H9 (cell line): ENCODE measurements around the gene IL36B. TPM values are rescaled to one million over a fixed set of nuclear protein-coding genes. Genes with fewer than 3 reads are reported as not detected.

Experiments used
- DNase-seq: peaks from one replicate; pipeline ENCODE4 v3.0.0-alpha.2; 2017
- H2AFZ ChIP-seq: one replicate; pipeline ENCODE4 v1.6.1; 2013; ENCODE audit warnings: mild to moderate bottlenecking, low read length, control low read depth, moderate library complexity
- H2AK5ac ChIP-seq: 2 replicates; pipeline ENCODE4 v1.6.1; 2013; ENCODE audit warnings: low read length, control low read depth, mixed read lengths; ENCODE audit not compliant: insufficient read length
- H2BK120ac ChIP-seq: one replicate; pipeline ENCODE4 v1.6.1; 2013; ENCODE audit warnings: low read depth, mild to moderate bottlenecking, low read length, control low read depth, inconsistent platforms; ENCODE audit not compliant: poor library complexity, severe bottlenecking
- H2BK12ac ChIP-seq: 2 replicates; pipeline ENCODE4 v1.6.1; 2013; ENCODE audit warnings: low read length, control low read depth, mixed read lengths, low read depth; ENCODE audit not compliant: insufficient read length
- H2BK15ac ChIP-seq: 2 replicates; pipeline ENCODE4 v1.6.1; 2013; ENCODE audit warnings: low read depth, low read length, control low read depth
- H2BK20ac ChIP-seq: one replicate; pipeline ENCODE4 v1.6.1; 2013; ENCODE audit warnings: low read depth, mild to moderate bottlenecking, low read length, control low read depth, inconsistent platforms; ENCODE audit not compliant: poor library complexity, severe bottlenecking
- H2BK5ac ChIP-seq: 2 replicates; pipeline ENCODE4 v1.6.1; 2013; ENCODE audit warnings: low read length, control low read depth, mixed read lengths; ENCODE audit not compliant: insufficient read length
- H3K14ac ChIP-seq: 2 replicates; pipeline ENCODE4 v1.6.1; 2013; ENCODE audit warnings: low read length, control low read depth; ENCODE audit not compliant: insufficient read depth
- H3K18ac ChIP-seq: 2 replicates; pipeline ENCODE4 v1.6.1; 2013; ENCODE audit warnings: low read depth, mild to moderate bottlenecking, mixed read lengths, low read length, control low read depth; ENCODE audit not compliant: insufficient read length
- H3K23ac ChIP-seq: 2 replicates; pipeline ENCODE4 v1.6.1; 2013; ENCODE audit warnings: low read length, control low read depth, mixed read lengths, low read depth; ENCODE audit not compliant: insufficient read length
- H3K23me2 ChIP-seq: 2 replicates; pipeline ENCODE4 v1.6.1; 2013; ENCODE audit warnings: low read depth, mild to moderate bottlenecking, mixed read lengths, low read length, control low read depth; ENCODE audit not compliant: insufficient read length, poor library complexity, severe bottlenecking
- H3K27ac ChIP-seq: 2 replicates; pipeline ENCODE4 v1.5.1; 2013; ENCODE audit warnings: low read length, control low read depth, mixed read lengths, low read depth; ENCODE audit not compliant: insufficient read length
- H3K27me3 ChIP-seq: 2 replicates; pipeline ENCODE4 v1.6.1; 2013; ENCODE audit warnings: low read length, control low read depth, inconsistent platforms; ENCODE audit not compliant: insufficient read depth
- H3K4ac ChIP-seq: 2 replicates; pipeline ENCODE4 v1.6.1; 2013; ENCODE audit warnings: low read depth, mild to moderate bottlenecking, control low read depth, inconsistent platforms, low read length, moderate library complexity
- H3K4me1 ChIP-seq: 2 replicates; pipeline ENCODE4 v1.6.1; 2013; ENCODE audit warnings: low read length, control low read depth, inconsistent platforms; ENCODE audit not compliant: insufficient read depth
- H3K4me2 ChIP-seq: 2 replicates; pipeline ENCODE4 v1.6.1; 2013; ENCODE audit warnings: low read length, control low read depth, mixed read lengths; ENCODE audit not compliant: insufficient read length, insufficient read depth
- H3K56ac ChIP-seq: 2 replicates; pipeline ENCODE4 v1.6.1; 2013; ENCODE audit warnings: low read depth, mild to moderate bottlenecking, mixed read lengths, low read length, control low read depth; ENCODE audit not compliant: insufficient read length
- H3K79me1 ChIP-seq: 2 replicates; pipeline ENCODE4 v1.6.1; 2013; ENCODE audit warnings: low read depth, mild to moderate bottlenecking, moderate library complexity, low read length, control low read depth, inconsistent platforms; ENCODE audit not compliant: insufficient read depth, poor library complexity, severe bottlenecking
- H3K79me2 ChIP-seq: 2 replicates; pipeline ENCODE4 v1.6.1; 2013; ENCODE audit warnings: low read length, control low read depth, inconsistent platforms; ENCODE audit not compliant: insufficient read depth
- H3K9ac ChIP-seq: 2 replicates; pipeline ENCODE4 v1.6.1; 2013; ENCODE audit warnings: low read length, control low read depth, mixed read lengths; ENCODE audit not compliant: insufficient read length; ENCODE audit errors: extremely low read depth
- H3K9me3 ChIP-seq: one replicate; pipeline ENCODE4 v1.6.1; 2013; ENCODE audit warnings: low read depth, low read length, inconsistent platforms; ENCODE audit not compliant: control insufficient read depth
- H3T11ph ChIP-seq: one replicate; pipeline ENCODE4 v1.6.1; 2013; ENCODE audit warnings: mild to moderate bottlenecking, low read length, control low read depth, inconsistent platforms
- H4K20me1 ChIP-seq: one replicate; pipeline ENCODE4 v1.6.1; 2013; ENCODE audit not compliant: control insufficient read depth, insufficient read length, insufficient read depth
- H4K5ac ChIP-seq: 2 replicates; pipeline ENCODE4 v1.6.1; 2013; ENCODE audit warnings: low read depth, mild to moderate bottlenecking, mixed read lengths, low read length, control low read depth; ENCODE audit not compliant: insufficient read length
- H4K8ac ChIP-seq: replicated peaks from 2 replicates; pipeline ENCODE4 v1.6.1; 2013; ENCODE audit warnings: low read length, control low read depth, mixed read lengths, low read depth; ENCODE audit not compliant: insufficient read length
- H4K91ac ChIP-seq: 2 replicates; pipeline ENCODE4 v1.6.1; 2013; ENCODE audit warnings: low read depth, mild to moderate bottlenecking, moderate library complexity, mixed read lengths, low read length, control low read depth; ENCODE audit not compliant: insufficient read length
- H3K27ac Mint-ChIP-seq, 3 experiments: 2 replicates in 2 of 3; 3 replicates in 1 of 3; pipeline ENCODE4 v1.8.0; 2020 to 2021; ENCODE audit warnings: mixed read lengths in 3 of 3, mild to moderate bottlenecking in 1 of 3, moderate library complexity in 1 of 3
- H3K27me3 Mint-ChIP-seq: 2 replicates; pipeline ENCODE4 v1.8.0; 2021; ENCODE audit warnings: low read depth, mild to moderate bottlenecking, moderate library complexity, mixed read lengths
- H3K36me3 Mint-ChIP-seq, 3 experiments: 2 replicates in 2 of 3; 3 replicates in 1 of 3; pipeline ENCODE4 v1.8.0; 2020 to 2021; ENCODE audit warnings: low read depth in 3 of 3, mixed read lengths in 3 of 3; ENCODE audit not compliant: insufficient read depth in 1 of 3
- H3K4me1 Mint-ChIP-seq, 2 experiments: 2 replicates each; pipeline ENCODE4 v1.8.0; 2020; ENCODE audit warnings: mixed read lengths in 2 of 2
- H3K4me3 Mint-ChIP-seq, 2 experiments: 2 replicates in 1 of 2; 3 replicates in 1 of 2; pipeline ENCODE4 v1.8.0; 2020 to 2021; ENCODE audit warnings: mild to moderate bottlenecking in 2 of 2, mixed read lengths in 2 of 2, moderate library complexity in 1 of 2
- H3K9me3 Mint-ChIP-seq, 2 experiments: 2 replicates in 1 of 2; 3 replicates in 1 of 2; pipeline ENCODE4 v1.8.0; 2020; ENCODE audit warnings: mild to moderate bottlenecking in 2 of 2, mixed read lengths in 2 of 2, moderate library complexity in 1 of 2
- WGBS: extraction: QIAGEN DNeasy Blood & Tissue Kit; methylation state at CpG from one replicate; pipeline ENCODE4 v1.1.7; 2013; ENCODE audit warnings: missing lambda C conversion rate, low lambda C conversion rate, mixed read lengths; ENCODE audit not compliant: insufficient read length; ENCODE audit errors: extremely low coverage; 5-methylcytosine and 5-hydroxymethylcytosine counted together
- total RNA-seq: library from RNA; stranded (reverse); gene quantifications from 2 replicates; pipeline ENCODE4 v1.2.1, GENCODE V29; 2021
- TF ChIP-seq, protein P1 (sequence below): fragments of 200-600 bp; sonication (generic); conservative IDR thresholded peaks from 3 replicates; pipeline ENCODE4 v1.8.0; 2021; ENCODE audit warnings: antibody characterized with exemption, mild to moderate bottlenecking

The IL36B gene
- total RNA-seq, 1 experiment from 2014 or later: not detected

- WGBS: no CpG with 5 or more reads among the region's 1 CpG
- no peak for DNase-seq
- Histone ChIP-seq H2BK20ac (no peak overlapping the region), H4K20me1 (no peaks in the 10 kb centered on the region), H2AK5ac (no peak overlapping the region), H3K27ac (no peak overlapping the region), H3K23ac (no peak overlapping the region), H3K18ac (no peak overlapping the region), H3K27me3 (no peaks in the 10 kb centered on the region), H3T11ph (no peak overlapping the region), H2BK12ac (no peak overlapping the region), H3K23me2 (no peaks in the 10 kb centered on the region), H2BK5ac (no peak overlapping the region), H3K14ac (no peak overlapping the region), H3K4ac (no peak overlapping the region), H2AFZ (no peak overlapping the region), H3K56ac (no peak overlapping the region), H2BK120ac (no peak overlapping the region), H3K4me1 (no peaks in the 10 kb centered on the region), H3K79me1 (no peaks in the 10 kb centered on the region), H2BK15ac (no peak overlapping the region), H3K9ac (no peak overlapping the region), H3K4me2 (no peak overlapping the region), H4K5ac (no peak overlapping the region), H4K8ac (no peak overlapping the region), H3K79me2 (no peaks in the 10 kb centered on the region), H3K9me3 (no peaks in the 10 kb centered on the region), H4K91ac (no peak overlapping the region)
- TF ChIP-seq, protein P1, sequence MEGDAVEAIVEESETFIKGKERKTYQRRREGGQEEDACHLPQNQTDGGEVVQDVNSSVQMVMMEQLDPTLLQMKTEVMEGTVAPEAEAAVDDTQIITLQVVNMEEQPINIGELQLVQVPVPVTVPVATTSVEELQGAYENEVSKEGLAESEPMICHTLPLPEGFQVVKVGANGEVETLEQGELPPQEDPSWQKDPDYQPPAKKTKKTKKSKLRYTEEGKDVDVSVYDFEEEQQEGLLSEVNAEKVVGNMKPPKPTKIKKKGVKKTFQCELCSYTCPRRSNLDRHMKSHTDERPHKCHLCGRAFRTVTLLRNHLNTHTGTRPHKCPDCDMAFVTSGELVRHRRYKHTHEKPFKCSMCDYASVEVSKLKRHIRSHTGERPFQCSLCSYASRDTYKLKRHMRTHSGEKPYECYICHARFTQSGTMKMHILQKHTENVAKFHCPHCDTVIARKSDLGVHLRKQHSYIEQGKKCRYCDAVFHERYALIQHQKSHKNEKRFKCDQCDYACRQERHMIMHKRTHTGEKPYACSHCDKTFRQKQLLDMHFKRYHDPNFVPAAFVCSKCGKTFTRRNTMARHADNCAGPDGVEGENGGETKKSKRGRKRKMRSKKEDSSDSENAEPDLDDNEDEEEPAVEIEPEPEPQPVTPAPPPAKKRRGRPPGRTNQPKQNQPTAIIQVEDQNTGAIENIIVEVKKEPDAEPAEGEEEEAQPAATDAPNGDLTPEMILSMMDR: no peak
- H3K27me3 Mint-ChIP-seq: peaks cover 20% of the 10 kb centered on the region
- no peak overlapping the region for H3K27ac Mint-ChIP-seq
- H3K9me3 Mint-ChIP-seq: peaks cover 4 to 58% of the 10 kb centered on the region in 2 experiments
- H3K4me1 Mint-ChIP-seq: no peaks in the 10 kb centered on the region
- H3K4me3 Mint-ChIP-seq: no peak overlapping the region
- H3K36me3 Mint-ChIP-seq: no peaks in the 10 kb centered on the region
Observed at GRCh38 chr2:113009622-113010021, 43.0 kb downstream of the IL36B start.
